Measurements from ENCODE around the gene EGFL7.

EGFL7 gene

DNA sequence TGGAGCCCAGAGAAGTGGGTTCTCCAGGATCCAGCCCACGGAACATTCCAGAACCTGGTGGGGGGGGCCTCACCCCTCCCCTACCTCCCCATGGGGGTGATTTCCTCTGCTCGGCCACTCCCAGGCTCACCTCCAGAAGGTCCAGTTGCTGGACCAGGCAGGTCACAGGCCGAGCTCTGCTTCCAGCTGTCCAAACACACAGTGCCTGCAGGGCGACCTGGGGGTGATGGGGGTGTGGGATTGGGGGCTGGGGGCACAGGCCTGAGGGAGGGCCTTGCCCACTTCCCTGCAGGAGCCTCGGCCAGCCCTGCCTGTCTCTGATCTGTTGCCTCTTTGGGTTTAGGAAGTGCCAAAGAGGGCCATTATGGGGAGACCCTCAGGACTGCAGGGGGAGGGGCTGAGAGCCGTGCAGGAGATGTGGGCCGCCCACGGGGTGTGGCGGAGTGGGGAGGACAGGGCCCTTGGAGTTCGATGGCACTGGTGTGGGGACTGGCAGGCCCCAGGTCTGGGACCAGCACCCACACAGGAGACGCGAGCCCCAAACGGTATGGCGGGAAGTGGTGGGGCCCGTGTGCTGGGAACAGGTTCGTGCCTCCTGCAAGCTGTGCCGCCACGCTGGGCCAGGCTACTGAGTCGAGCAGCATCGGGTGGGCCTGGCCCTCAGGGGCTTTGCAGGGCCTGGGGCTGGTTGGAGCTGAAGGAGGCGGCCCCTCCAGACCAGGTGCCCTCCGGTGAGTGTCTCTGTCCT, 45.6 kb upstream of the EGFL7 start:
- no peak overlapping the region for H3K27ac ChIP-seq
- TF ChIP-seq CTCF (conservative IDR thresholded peaks at IDR 0.05) (no peak), ZFX (IDR thresholded peaks at IDR 0.05) (no peak)

DNA sequence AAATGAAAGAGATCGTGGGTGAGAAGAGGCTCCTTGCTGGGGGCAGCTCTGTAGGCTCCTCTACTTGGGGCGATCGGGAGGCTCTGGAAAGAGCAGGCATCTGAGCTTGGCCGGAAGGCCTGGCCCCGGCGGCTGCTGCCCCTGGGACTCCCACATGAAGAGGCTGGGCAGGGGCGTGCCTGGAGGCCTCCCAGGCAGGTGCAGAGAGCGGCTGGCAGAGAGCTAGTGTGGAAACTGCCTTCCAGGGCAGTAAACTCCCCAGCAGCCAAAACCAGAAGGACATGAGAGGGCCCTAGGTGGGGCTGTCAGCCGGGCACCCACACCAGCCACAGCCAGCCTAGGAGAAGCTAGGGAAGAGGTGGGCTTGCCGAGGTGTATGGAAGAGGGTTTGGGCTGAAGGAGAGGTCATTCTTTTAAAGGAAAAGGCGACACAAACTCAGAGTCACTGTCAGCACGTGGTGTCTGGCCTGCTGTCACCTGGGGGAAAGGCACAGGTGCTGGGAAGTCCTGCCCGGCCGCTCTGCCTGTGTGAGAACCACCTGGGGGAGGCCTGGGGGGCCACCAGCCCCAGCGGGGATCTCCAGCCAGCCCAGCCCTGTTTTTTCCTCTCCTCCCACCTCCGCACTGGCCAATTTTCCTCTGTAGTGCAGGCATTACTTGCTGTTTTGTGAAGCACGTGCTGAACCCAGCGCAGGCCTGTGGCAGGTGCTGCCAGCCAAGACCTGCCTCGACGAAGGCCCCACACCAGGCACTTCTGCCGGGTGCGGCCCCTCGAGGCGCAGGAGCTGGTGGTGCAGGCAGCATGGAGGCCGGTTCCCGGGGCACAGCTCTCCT, 44.8 kb upstream of the EGFL7 start:
- no peak overlapping the region for H3K27ac ChIP-seq
- TF ChIP-seq CTCF (conservative IDR thresholded peaks at IDR 0.05): no peak
- TF ChIP-seq ZFX (IDR thresholded peaks at IDR 0.05): no peak

- TF ChIP-seq ZFX (IDR thresholded peaks at IDR 0.05) (no peak), CTCF (conservative IDR thresholded peaks at IDR 0.05) (no peak)
- no peak overlapping the region for H3K27ac ChIP-seq
These were observed 43.9 kb upstream of the EGFL7 start for GRCh38 chr9:136618580-136619547.

DNA sequence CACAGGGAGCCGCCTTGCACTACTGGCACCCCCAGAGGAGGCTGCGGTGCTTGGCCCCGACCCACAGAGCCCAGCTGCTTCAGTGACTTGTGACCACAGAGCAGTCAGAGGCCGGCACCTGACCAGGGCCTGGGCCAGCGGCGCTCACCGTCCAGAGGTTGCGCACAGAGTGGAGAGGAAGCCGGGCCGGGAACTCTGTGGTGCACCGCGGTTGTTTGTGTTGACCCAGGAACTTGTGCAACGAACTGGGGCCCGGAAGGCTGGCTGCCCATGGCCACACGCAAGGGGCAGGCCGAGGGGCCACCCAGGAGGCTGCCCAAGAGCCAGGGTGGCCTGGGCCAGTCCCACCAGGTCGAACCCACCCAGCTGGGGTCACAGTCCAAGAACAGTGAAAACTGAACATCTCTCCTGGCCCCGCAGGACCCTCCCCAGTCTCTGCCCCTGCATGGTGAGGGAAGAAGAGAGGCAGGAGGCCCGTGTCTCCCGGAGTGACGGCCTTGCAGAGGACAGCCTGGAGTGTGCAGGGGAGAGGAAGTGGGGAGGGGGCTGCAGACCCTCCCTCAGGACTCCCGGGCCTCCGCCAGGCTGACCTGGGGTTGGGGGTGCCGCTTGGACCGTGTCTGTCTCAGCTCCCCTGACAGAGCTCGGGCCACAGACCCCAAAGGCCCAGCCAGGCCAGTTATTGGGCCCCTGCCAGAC, 42.8 kb upstream of the EGFL7 start:
- no peak overlapping the region for H3K27ac ChIP-seq
- no peak for TF ChIP-seq ZFX (IDR thresholded peaks at IDR 0.05)
- no peak for TF ChIP-seq CTCF (conservative IDR thresholded peaks at IDR 0.05)

DNA sequence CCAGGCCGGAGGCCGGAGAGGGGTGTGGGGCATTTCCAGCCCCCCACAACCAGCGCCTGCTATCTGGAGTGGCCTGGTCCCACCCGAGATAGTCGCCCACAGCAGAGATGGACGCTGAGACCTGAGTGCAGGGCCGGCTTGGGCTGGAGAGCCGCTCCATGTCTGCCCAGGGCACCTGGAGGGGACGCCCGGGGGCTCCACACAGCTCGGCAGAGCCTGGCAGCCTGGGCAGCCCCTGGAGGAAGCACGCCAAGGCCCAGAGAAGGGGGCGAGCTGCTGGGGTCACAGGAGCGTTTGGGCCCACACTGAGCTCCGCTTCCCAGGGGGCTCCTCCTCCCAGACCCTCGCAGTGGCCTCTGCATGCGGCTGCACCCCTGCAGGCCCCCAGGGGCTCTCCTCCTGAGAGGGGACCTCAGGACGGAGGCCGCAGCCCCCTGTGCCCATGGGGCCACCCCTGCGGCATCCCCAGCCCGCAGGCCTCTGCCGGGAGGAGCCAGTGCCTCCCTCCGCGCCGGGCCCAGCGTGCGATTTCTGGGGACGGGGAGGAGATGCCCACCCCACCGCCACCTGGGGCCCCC, 42.2 kb upstream of the EGFL7 start:
- no peak overlapping the region for H3K27ac ChIP-seq
- no peak for TF ChIP-seq CTCF (conservative IDR thresholded peaks at IDR 0.05)
- TF ChIP-seq ZFX (IDR thresholded peaks at IDR 0.05): no peak

- TF ChIP-seq CTCF (conservative IDR thresholded peaks at IDR 0.05): no peak
- no peak for TF ChIP-seq ZFX (IDR thresholded peaks at IDR 0.05)
- H3K27ac ChIP-seq: no peak overlapping the region
These were observed 41.5 kb upstream of the EGFL7 start for GRCh38 chr9:136621019-136621733.
